NCI-H345 treated with DMSO at 0.1 percent for 48 hours (cell line): ENCODE measurements around the gene AFAP1L1.
"Not testable (repeated sequence)": the region's sequence is repeated elsewhere in the genome, so short reads cannot be mapped to it uniquely, and the experiment has no call there.

ENCODE experiments used
- DNase-seq: peaks from one replicate; lab custom pipeline; 2025; ENCODE audit not compliant: unreplicated experiment; lab: John Stamatoyannopoulos, UW

AFAP1L1 gene

GRCh38 chr5:149260761-149261160 is 10.9 kb upstream of the AFAP1L1 start:
- no peak for DNase-seq

GRCh38 chr5:149261246-149261645 is 10.4 kb upstream of the AFAP1L1 start:
- no peak for DNase-seq

GRCh38 chr5:149262315-149262714 is 9.3 kb upstream of the AFAP1L1 start:
- DNase-seq, result no peak

- DNase-seq, result peak; percentile 71
Measured at GRCh38 chr5:149264439-149265067, 7.1 kb upstream of the AFAP1L1 start.

- DNase-seq, result no peak
Measured at GRCh38 chr5:149265068-149265465, 6.6 kb upstream of the AFAP1L1 start.

GRCh38 chr5:149265597-149265996 is 6.1 kb upstream of the AFAP1L1 start:
- DNase-seq, result no peak

- no peak for DNase-seq
Measured at GRCh38 chr5:149267241-149267973, 4.3 kb upstream of the AFAP1L1 start.

GRCh38 chr5:149268928-149269557 is 2.6 kb upstream of the AFAP1L1 start:
- peak; percentile 68 for DNase-seq

- DNase-seq, result peak; percentile 21
Measured at GRCh38 chr5:149271195-149271715, 404 bp upstream of the AFAP1L1 start.

GRCh38 chr5:149272781-149273180 is 1.1 kb downstream of the AFAP1L1 start:
- DNase-seq, result not testable (repeated sequence)

GRCh38 chr5:149273237-149273636 is 1.6 kb downstream of the AFAP1L1 start:
- no peak for DNase-seq

GRCh38 chr5:149273950-149274349 is 2.3 kb downstream of the AFAP1L1 start:
- DNase-seq, result no peak

GRCh38 chr5:149274939-149275338 is 3.3 kb downstream of the AFAP1L1 start:
- DNase-seq, result no peak

GRCh38 chr5:149277801-149278200 is 6.1 kb downstream of the AFAP1L1 start:
- DNase-seq, result no peak

GRCh38 chr5:149278451-149279210 is 7.0 kb downstream of the AFAP1L1 start:
- DNase-seq, result no peak

- DNase-seq, result no peak
Measured at GRCh38 chr5:149279661-149280060, 8.0 kb downstream of the AFAP1L1 start.

- DNase-seq, result no peak
Measured at GRCh38 chr5:149280124-149280523, 8.5 kb downstream of the AFAP1L1 start.

- no peak for DNase-seq
Measured at GRCh38 chr5:149280802-149281201, 9.1 kb downstream of the AFAP1L1 start.

- DNase-seq, result no peak
Measured at GRCh38 chr5:149282027-149282965, 10.6 kb downstream of the AFAP1L1 start.

GRCh38 chr5:149282966-149283332 is 11.3 kb downstream of the AFAP1L1 start:
- DNase-seq, result peak; percentile 39
